ENCODE results near the gene LYST. TPM values are rescaled to one million over a fixed set of nuclear protein-coding genes. Genes with fewer than 3 reads are reported as not detected.

LYST gene
- total RNA-seq, 1 donor from 2014 or later = 106 TPM

DNA sequence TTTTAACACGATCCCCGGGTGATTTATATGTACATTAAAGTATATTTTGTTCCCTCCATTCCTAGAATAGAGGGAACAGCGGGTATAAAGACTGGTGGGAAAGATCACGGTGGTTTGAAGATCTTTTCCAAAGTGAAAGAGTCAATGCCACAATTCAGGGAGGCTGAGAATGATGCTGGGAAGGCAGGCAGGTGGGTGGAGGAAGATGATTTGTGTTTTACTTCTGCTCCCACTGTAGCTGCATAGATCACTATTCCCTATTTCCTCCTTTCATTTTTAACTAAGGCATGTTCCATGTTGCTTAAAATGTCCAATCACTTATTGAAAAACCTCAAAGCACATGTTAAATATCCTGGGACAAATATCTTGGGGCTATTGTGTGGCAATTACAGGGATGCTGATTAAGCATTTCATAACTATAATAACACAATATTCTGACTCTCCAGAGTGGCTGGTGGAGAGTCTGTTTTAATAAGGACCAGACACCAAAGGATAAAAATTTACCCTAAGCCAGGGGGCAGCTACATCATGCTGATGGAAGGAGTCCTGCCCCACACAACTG, 8.4 kb upstream of the LYST start:
- Mint-ChIP-seq H3K36me3 (ENCODE audit: low read depth) (peaks cover 9% of the 10 kb centered on the region), H3K4me3 (peak overlapping the region; percentile 48), H3K27me3 (no peaks in the 10 kb centered on the region), H3K9me3 (no peaks in the 10 kb centered on the region), H3K4me1 (peaks cover 74% of the 10 kb centered on the region), H3K27ac (peak overlapping the region; percentile 92)
- DNase-seq = no peak
- intact Hi-C loops (cut with micrococcal nuclease) = loop anchor here (10.0 kb wide), 2 partner anchors 410 to 520 kb away; partner anchors contain the start of genes EDARADD and ERO1B

DNA sequence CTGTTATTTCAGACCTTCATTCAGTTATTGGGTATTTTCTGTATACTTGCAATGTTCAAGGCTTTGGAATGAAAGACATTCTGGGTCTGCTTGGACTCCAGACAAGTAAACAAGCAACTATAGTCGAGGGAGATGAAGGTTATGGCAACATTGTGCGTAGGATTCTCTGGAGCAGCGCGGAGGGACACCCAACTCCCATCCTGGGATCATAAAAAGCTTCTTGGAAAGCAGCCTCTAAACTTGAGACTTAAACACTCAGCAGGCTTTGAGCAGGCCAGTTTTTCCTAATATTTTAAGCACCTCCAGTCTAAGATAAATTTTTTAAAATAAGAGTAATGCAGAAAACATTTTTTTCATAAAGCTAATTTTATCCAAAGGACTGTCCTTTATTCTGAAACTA, 7.6 kb upstream of the LYST start:
- Mint-ChIP-seq H3K9me3 (no peaks in the 10 kb centered on the region), H3K4me1 (peaks cover 70% of the 10 kb centered on the region), H3K27ac (peak overlapping the region; percentile 98), H3K4me3 (peak overlapping the region; percentile 6), H3K27me3 (no peaks in the 10 kb centered on the region), H3K36me3 (ENCODE audit: low read depth) (peaks cover 10% of the 10 kb centered on the region)
- no peak for DNase-seq
- intact Hi-C loops (cut with micrococcal nuclease) = loop anchor here (10.0 kb wide), 2 partner anchors 411 to 521 kb away; partner anchors contain the start of genes EDARADD and ERO1B

DNA sequence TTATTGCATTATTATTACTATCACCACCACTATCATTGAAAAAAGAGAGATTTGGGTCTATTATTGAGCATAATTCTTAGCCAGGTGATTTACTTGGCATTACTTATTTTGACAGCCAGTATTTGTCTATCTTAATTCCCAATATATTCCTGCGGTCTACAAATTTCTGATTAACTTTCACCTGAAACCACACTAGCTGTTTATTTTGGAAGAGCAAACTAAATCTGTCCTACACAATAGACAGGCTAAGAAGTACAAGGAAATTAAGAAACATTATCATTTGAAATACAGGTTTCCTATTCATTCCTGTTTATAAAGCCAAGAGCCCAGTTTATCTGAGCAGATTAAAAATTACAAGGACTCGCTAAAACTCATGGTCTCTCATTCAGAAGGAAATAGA, 6.9 kb upstream of the LYST start:
- Mint-ChIP-seq H3K36me3 (ENCODE audit: low read depth) (peaks cover 10% of the 10 kb centered on the region), H3K4me3 (peak overlapping the region; percentile 66), H3K4me1 (peaks cover 68% of the 10 kb centered on the region), H3K27me3 (no peaks in the 10 kb centered on the region), H3K9me3 (no peaks in the 10 kb centered on the region), H3K27ac (peak overlapping the region; percentile 98)
- intact Hi-C loops (cut with micrococcal nuclease) = loop anchor here (1.0 to 10.0 kb wide), 8 partner anchors 10 to 521 kb away; partner anchors contain the start of genes EDARADD and ERO1B
- DNase-seq = no peak

DNA sequence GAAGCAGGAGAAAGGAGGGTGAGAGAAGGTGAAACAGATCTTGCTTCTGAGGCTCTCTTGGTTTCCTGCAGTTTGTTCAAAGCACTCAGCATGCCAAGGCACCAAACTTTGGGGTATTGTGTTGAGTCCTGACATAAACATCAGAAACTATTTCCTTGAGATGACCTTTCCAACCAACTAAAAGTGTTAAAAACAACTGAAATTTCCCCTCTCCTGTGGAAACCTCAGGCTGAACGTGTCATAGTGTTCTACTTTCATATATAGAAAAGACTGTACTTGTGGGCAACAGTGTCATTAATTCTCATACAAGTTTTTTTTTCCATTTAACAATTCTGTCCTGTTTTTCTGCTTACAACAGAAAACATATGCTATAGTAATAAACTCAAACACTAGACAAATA, 6.3 kb upstream of the LYST start:
- Mint-ChIP-seq H3K27ac (peak overlapping the region; percentile 98), H3K9me3 (no peaks in the 10 kb centered on the region), H3K4me1 (peaks cover 66% of the 10 kb centered on the region), H3K36me3 (ENCODE audit: low read depth) (peaks cover 12% of the 10 kb centered on the region), H3K27me3 (no peaks in the 10 kb centered on the region), H3K4me3 (peak overlapping the region; percentile 66)
- DNase-seq = peak; percentile 82
- intact Hi-C loops (cut with micrococcal nuclease) = loop anchor here (1.0 to 10.0 kb wide), 8 partner anchors 10 to 522 kb away; partner anchors contain the start of genes EDARADD and ERO1B

DNA sequence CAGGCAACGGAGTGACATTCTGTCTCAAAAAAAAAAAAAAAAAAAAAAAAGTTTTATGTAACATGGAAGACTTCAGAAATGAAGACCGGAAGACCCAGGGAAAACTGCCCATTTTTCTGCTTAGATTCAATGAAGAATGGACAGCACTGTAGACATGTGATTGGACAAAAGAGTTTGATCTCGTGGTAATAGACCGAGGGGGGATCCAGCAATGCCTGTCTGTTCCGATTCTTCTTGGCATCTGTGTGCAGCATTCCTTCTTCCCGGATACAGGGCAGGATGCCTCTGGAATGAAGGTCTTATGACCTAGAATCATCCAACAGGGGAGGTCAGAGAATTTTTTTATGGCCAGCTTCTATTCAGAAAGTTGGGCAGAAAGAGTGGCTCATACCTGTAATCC, 5.6 kb upstream of the LYST start:
- Mint-ChIP-seq H3K4me1 (peaks cover 65% of the 10 kb centered on the region), H3K36me3 (ENCODE audit: low read depth) (peaks cover 10% of the 10 kb centered on the region), H3K27me3 (no peaks in the 10 kb centered on the region), H3K4me3 (peak overlapping the region; percentile 66), H3K27ac (peak overlapping the region; percentile 98), H3K9me3 (no peaks in the 10 kb centered on the region)
- intact Hi-C loops (cut with micrococcal nuclease) = loop anchor here (2.0 to 10.0 kb wide), 4 partner anchors 15 to 523 kb away; partner anchors contain the start of genes EDARADD and ERO1B
- no peak for DNase-seq

DNA sequence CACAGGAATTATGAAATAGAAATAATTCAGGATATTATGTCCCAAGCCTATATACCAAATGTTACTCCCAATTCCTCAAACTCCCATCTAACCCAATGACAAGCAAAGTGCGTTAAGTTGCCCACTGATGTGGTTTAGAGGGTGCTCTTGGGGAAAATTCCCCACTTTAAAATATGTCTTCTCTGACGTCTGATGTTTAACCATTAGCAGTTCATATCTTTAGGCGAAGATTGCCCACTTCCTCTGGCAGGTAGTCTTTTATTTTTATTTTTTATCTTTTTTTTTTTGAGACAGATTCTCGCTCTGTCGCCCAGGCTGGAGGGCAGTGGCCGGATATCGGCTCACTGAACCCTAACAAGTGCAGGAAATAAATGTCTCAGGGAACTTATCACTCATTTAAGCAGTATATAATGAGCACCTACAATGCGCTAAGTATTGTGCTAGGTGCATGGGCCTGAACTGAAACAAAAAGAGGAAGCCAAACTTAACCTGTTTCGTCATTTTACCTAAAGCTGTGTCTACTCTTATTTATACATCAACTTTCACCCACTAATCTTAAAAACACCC, 1.3 kb upstream of the LYST start:
- H3K9me3 Mint-ChIP-seq = no peaks in the 10 kb centered on the region
- H3K27me3 Mint-ChIP-seq = no peaks in the 10 kb centered on the region
- DNase-seq = peak; percentile 84
- intact Hi-C loops (cut with micrococcal nuclease) = loop anchor here (1.0 to 10.0 kb wide), 9 partner anchors 8 to 1263 kb away; partner anchors contain the start of genes ARID4B, B3GALNT2 and GGPS1
- H3K4me1 Mint-ChIP-seq = peaks cover 56% of the 10 kb centered on the region
- peaks cover 38% of the 10 kb centered on the region for H3K36me3 Mint-ChIP-seq (ENCODE audit: low read depth)
- H3K4me3 Mint-ChIP-seq = peak overlapping the region; percentile 99
- H3K27ac Mint-ChIP-seq = peak overlapping the region; percentile 100

DNA sequence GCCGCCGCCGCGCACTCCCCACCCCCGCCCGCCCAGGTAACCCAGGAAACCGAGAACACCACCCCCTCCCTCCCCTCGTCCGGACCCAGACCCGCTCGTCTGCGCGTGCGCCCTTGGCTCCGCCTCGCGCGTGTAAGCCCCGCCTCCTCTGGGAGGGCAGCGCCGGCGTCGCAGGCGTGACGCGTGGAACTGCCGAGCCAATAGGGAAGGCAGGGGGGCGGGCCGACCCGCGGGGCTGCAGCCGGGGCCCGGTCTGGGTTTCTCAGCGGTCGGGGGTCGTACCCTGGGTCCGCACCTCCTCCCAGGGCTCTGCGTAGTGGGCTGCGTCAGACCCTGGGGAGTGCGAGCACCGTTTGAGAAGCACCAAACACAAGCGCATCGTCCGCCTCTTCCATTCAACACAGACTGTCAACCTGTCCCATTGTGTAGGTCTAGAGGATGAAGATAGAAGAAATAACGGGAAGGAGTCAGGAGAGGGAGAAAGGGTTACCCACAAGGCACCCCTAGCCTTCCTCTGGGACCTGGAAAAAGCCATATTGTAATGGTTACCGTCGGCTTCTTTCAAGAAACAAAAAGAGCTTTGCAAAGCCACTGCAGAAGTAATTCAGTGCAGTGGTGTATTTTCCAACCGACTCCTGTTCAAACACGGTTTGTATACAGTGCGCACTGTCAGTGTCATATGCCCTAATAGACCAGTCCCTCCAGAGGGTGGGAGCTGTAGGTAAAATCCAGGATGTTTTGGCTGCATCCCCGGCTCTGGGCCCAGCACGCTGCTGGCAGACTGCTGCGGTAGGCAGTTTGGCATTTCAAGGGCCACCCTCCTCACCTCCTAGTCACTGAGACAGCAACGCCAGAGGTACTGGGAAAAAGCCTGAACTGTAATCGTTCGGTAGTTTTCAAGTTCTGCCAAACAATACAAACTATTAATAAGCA, 473 bp upstream of the LYST start:
- Mint-ChIP-seq H3K9me3 (no peaks in the 10 kb centered on the region), H3K4me1 (peaks cover 52% of the 10 kb centered on the region), H3K27ac (peak overlapping the region; percentile 100), H3K36me3 (ENCODE audit: low read depth) (peaks cover 40% of the 10 kb centered on the region), H3K4me3 (peak overlapping the region; percentile 99), H3K27me3 (no peaks in the 10 kb centered on the region)
- DNase-seq = peak; percentile 100
- intact Hi-C loops (cut with micrococcal nuclease) = loop anchor here (1.0 to 10.0 kb wide), 8 partner anchors 9 to 1262 kb away; partner anchors contain the start of genes ARID4B, B3GALNT2 and GGPS1

DNA sequence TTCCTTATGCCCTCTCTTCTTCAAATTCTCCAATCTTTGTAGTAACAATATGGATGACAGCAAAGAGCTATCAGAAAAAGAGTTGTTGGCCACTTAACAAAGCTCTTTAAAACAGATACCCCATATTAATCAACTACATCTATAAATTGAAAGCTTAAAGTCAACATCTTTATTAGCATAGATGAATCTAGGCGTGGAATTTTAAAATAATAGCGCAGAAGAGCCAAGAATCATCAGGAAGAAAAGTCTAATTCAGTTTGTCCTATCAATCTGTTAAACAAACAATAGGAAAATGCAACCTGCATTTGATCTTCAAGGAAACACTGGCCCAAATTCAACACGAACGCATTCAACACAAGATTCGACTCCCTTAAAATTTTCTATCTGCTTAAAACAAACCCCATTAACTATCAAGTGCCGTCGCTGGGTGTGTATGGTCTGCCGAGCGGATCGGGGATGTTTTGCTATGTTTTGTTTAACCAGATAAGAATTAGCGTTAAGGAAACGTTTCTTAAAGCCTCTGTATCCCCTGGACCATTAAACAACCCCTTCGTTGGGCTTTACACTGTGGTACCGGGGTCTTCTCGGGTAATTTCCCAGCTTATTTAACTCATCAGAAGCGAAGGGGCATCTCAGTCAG, 1.0 kb downstream of the LYST start:
- no peak for DNase-seq
- intact Hi-C loops (cut with micrococcal nuclease) = loop anchor here (1.0 to 10.0 kb wide), 8 partner anchors 9 to 1261 kb away; partner anchors contain the start of genes ARID4B, B3GALNT2 and GGPS1
- H3K9me3 Mint-ChIP-seq = no peaks in the 10 kb centered on the region
- H3K4me1 Mint-ChIP-seq = peaks cover 45% of the 10 kb centered on the region
- H3K27me3 Mint-ChIP-seq = no peaks in the 10 kb centered on the region
- peak overlapping the region; percentile 100 for H3K27ac Mint-ChIP-seq
- H3K4me3 Mint-ChIP-seq = peak overlapping the region; percentile 99
- peaks cover 44% of the 10 kb centered on the region for H3K36me3 Mint-ChIP-seq (ENCODE audit: low read depth)

DNA sequence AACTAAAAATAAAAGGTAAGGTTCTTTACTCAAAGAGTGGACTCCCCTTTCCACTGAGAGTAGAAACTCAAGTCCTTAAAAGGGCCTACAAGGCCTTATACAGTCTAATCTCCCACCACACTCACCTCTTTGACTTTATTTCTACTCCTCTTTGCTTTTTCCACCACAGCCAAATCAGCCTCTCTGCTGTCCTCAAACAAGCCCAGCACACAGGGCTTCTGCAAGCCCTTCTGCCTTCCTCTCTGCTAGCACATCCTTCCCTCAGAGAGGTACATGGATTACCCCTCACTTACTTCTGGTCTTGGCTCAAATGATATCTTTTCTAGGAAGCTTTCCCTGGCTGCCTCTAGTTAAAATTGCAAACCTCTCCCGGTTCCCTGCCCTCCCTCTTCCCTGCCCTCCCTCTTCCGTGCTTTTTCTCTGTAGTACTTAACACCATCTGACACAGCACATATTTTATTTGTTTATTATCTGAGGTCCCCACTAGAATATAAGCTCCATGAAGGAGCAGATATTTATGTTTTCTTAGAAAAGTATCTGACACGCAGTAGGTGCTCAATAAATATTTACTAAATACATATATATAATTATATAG, 1.7 kb downstream of the LYST start:
- DNase-seq = peak; percentile 74
- intact Hi-C loops (cut with micrococcal nuclease) = loop anchor here (1.0 to 10.0 kb wide), 3 partner anchors 9 to 1260 kb away; no protein-coding TSS in a partner anchor
- Mint-ChIP-seq H3K27ac (peak overlapping the region; percentile 100), H3K36me3 (ENCODE audit: low read depth) (peaks cover 44% of the 10 kb centered on the region), H3K4me3 (peak overlapping the region; percentile 99), H3K27me3 (no peaks in the 10 kb centered on the region), H3K4me1 (peaks cover 45% of the 10 kb centered on the region), H3K9me3 (no peaks in the 10 kb centered on the region)

DNA sequence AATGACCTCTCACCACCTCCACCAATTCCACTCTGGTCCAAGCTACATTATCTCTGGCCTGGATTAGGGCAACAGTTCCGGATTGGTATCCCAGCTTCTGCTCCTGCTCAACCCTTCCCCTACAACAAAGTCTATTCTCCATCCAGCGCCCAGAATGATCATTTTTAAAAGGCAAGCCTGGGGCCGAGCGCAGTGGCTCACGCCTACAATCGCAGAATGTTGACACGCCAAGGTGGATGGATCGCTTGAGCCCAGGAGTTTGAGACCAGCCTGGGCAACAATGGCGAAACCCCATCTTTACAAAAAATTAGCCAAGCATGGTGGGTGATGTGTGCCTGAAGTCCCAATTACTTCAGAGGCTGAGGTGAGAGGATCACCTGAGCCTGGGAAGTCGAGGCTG, 2.2 kb downstream of the LYST start:
- peak overlapping the region; percentile 99 for H3K4me3 Mint-ChIP-seq
- DNase-seq = no peak
- H3K9me3 Mint-ChIP-seq = no peaks in the 10 kb centered on the region
- no peaks in the 10 kb centered on the region for H3K27me3 Mint-ChIP-seq
- peak overlapping the region; percentile 100 for H3K27ac Mint-ChIP-seq
- peaks cover 45% of the 10 kb centered on the region for H3K4me1 Mint-ChIP-seq
- peaks cover 40% of the 10 kb centered on the region for H3K36me3 Mint-ChIP-seq (ENCODE audit: low read depth)
- intact Hi-C loops (cut with micrococcal nuclease) = loop anchor here (10.0 kb wide), 1 partner anchor 1260 kb away; no protein-coding TSS in a partner anchor

DNA sequence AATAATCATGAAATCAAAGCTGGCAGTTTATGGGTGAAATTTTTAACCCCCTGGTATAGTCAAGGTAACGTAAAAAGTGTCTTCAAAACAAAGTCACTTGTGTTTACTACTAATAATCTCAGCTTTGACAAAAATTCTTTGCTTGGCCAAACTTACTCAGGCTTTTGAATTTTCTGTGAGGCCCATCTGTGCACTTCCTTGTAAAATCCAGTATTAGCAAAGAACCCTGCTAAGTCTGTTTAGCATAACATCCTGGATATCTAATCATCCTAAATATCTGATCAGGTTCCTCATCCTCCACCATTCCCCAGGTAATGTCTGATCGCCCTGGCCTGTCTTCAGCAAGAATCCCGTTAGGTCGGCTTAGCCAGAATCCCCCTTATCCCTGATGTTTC, 3.0 kb downstream of the LYST start:
- H3K27me3 Mint-ChIP-seq = no peaks in the 10 kb centered on the region
- H3K36me3 Mint-ChIP-seq (ENCODE audit: low read depth) = peaks cover 40% of the 10 kb centered on the region
- no peak for DNase-seq
- peak overlapping the region; percentile 99 for H3K4me3 Mint-ChIP-seq
- H3K9me3 Mint-ChIP-seq = no peaks in the 10 kb centered on the region
- peaks cover 45% of the 10 kb centered on the region for H3K4me1 Mint-ChIP-seq
- H3K27ac Mint-ChIP-seq = peak overlapping the region; percentile 100
- intact Hi-C loops (cut with micrococcal nuclease) = loop anchor here (2.0 to 10.0 kb wide), 2 partner anchors 99 to 1259 kb away; no protein-coding TSS in a partner anchor

DNA sequence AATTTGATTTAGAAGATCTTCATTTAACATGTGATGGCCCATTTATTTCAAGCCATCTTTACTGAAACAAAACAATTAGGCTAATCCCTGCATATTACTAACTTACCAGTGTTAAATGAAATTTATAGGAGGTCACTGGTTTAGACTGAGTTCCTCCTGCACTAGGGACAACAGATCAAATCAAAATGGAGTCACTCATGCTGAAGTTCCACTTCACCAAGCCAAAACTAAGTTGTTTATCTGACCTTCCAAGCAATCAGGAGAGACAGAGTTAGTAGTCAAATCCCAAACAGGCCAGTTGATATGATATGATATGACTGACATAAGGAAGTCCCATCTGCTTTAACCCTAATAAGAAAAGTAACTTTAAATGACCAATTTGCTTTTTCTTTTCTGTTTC, 4.8 kb downstream of the LYST start:
- Mint-ChIP-seq H3K36me3 (ENCODE audit: low read depth) (peaks cover 46% of the 10 kb centered on the region), H3K27ac (peak overlapping the region; percentile 22), H3K27me3 (no peaks in the 10 kb centered on the region), H3K4me3 (peak overlapping the region; percentile 9), H3K9me3 (no peaks in the 10 kb centered on the region), H3K4me1 (peaks cover 43% of the 10 kb centered on the region)
- no peak for DNase-seq
- intact Hi-C loops (cut with micrococcal nuclease) = loop anchor here (2.0 to 10.0 kb wide), 2 partner anchors 97 to 1257 kb away; no protein-coding TSS in a partner anchor

Data from activated CD4-positive, alpha-beta T cell treated with anti-CD3 and anti-CD28 coated beads, Interleukin-2, amount 10 ng/mL, durations not matched to agents 24 days and 14 days (primary cell).